GM18499 (cell line): Measurements from ENCODE around the gene SMYD4.
"Not testable (repeated sequence)": the region's sequence is repeated elsewhere in the genome, so short reads cannot be mapped to it uniquely, and the experiment has no call there.

Experiments
- ATAC-seq: cut with Tn5 transposase; IDR thresholded peaks from one replicate; pipeline ENCODE4 v1.9.1; 2021; ENCODE audit warnings: moderate number of reproducible peaks; ENCODE audit not compliant: insufficient read depth, unreplicated experiment

SMYD4 gene

GRCh38 chr17:1758807-1759206 is 70.9 kb downstream of the SMYD4 start:
- ATAC-seq = no peak

GRCh38 chr17:1755827-1756262 is 73.9 kb downstream of the SMYD4 start:
- no peak for ATAC-seq

- ATAC-seq = no peak
Measured at GRCh38 chr17:1755252-1755826, 74.4 kb downstream of the SMYD4 start.

GRCh38 chr17:1754430-1755112 is 75.1 kb downstream of the SMYD4 start:
- ATAC-seq = no peak

- ATAC-seq = no peak
Measured at GRCh38 chr17:1753767-1754429, 75.8 kb downstream of the SMYD4 start.

GRCh38 chr17:1752425-1753262 is 77.1 kb downstream of the SMYD4 start:
- ATAC-seq = no peak

GRCh38 chr17:1750628-1751027 is 79.1 kb downstream of the SMYD4 start:
- ATAC-seq = no peak

- ATAC-seq = no peak
Measured at GRCh38 chr17:1746975-1747543, 82.6 kb downstream of the SMYD4 start.

- ATAC-seq = no peak
Measured at GRCh38 chr17:1745513-1746020, 84.1 kb downstream of the SMYD4 start.

GRCh38 chr17:1744551-1745512 is 84.9 kb downstream of the SMYD4 start:
- ATAC-seq = no peak

- no peak for ATAC-seq
Measured at GRCh38 chr17:1743088-1743439, 86.6 kb downstream of the SMYD4 start.

- ATAC-seq = no peak
Measured at GRCh38 chr17:1742371-1743087, 87.2 kb downstream of the SMYD4 start, which contains the start of gene SERPINF2. SERPINF2 (plus strand) TSS chr17:1742871; CDS start chr17:1744996, 2,125 bp downstream.

- not testable (repeated sequence) for ATAC-seq
Measured at GRCh38 chr17:1741899-1742298, 87.8 kb downstream of the SMYD4 start.

GRCh38 chr17:1737531-1738291 is 92.0 kb downstream of the SMYD4 start:
- ATAC-seq = no peak

GRCh38 chr17:1736348-1737281 is 93.1 kb downstream of the SMYD4 start:
- ATAC-seq = no peak

- no peak for ATAC-seq
Measured at GRCh38 chr17:1735834-1736347, 93.8 kb downstream of the SMYD4 start.
